Left forelimb (tissue), 1 donor: ENCODE data around the gene PRMT3.
"Not testable (repeated sequence)": the region's sequence is repeated elsewhere in the genome, so short reads cannot be mapped to it uniquely, and the experiment has no call there.

Source experiments
- DNase-seq: peaks from one replicate; pipeline ENCODE4 v3.0.0-alpha.2; 2018; ENCODE audit warnings: low spot score

Gene PRMT3

DNA sequence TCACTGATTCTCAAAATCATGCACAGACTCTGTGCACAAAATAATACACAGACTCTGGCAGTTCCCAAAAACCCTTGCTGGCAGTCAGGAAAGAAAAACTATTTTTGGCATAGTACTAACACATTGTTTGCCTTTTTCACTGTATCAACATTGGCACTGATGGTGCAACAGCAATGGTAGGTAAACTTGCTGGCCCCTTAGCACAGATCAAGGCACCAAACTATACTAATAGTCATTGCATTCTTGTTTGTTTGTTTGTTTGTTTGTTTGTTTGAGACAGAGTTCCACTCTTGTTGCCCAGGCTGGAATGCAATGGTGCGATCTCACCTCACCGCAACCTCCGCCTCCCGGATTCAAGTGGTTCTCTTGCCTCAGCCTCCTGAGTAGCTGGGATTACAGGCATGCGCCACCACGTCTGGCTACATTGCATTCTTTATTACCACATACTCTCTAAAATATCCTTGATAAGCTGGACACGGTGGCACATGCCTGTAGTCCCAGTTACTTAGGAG, 130.9 kb downstream of the PRMT3 start:
- no peak for DNase-seq

- DNase-seq = no peak
Measured at GRCh38 chr11:20522536-20522935, 135.0 kb downstream of the PRMT3 start.

GRCh38 chr11:20529757-20530156, 142.2 kb downstream of the PRMT3 start:
- no peak for DNase-seq

DNA sequence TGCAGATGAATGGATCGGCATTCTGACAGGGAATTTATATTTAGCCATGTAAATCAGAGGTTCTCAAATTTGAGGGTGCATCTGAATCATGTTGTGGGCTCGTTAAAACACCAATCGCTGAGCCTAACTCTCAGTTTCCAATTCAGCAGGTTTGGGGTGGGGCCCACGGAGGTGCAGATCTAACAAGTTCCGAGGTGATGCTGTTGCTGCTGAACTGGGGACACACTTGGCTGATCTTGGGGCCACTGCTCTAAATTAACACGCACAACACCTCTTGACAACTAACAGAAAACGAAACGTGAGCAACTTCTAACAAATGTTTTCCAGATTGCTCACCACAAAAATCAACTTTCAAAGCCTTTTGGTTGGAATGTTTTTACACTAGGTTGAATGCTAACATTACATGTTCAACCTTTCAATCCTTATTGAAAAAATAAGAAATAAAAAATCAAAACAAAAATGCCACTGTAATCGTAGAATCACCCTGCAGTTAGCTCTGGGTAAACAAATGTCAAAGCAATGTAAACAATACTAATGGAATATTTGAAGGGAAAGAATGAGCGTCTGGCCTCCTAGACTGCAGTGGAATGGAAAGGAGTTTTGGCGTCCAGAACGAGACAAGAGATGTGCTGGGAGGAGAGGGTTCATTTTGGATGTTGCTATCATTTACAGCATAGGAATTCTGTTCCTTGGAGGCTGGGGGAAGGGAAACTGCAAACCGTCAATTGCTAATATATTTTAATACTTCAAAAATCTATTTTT, 143.6 kb downstream of the PRMT3 start:
- DNase-seq = no peak

- DNase-seq = no peak
Measured at GRCh38 chr11:20535271-20535881, 147.9 kb downstream of the PRMT3 start.

- no peak for DNase-seq
Measured at GRCh38 chr11:20536365-20536764, 148.8 kb downstream of the PRMT3 start.

DNA sequence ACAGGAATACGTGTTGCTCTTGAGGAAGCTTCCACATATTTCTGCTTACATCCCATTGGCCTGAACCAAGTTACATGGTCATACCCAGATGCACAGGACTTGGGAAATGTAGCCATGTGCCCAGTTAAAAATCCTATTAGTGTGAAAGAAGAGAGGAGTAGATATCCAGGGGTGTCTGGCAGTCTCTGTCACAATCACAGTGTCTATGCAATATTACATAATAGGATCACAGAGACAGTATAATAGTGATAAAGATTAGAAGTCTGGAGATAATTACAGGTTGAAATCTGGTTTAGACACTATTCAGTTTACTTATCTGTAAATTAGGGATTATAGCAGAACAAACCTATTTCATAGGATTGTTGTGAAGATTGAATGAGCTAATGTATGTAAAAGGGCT, 149.3 kb downstream of the PRMT3 start:
- no peak for DNase-seq

DNA sequence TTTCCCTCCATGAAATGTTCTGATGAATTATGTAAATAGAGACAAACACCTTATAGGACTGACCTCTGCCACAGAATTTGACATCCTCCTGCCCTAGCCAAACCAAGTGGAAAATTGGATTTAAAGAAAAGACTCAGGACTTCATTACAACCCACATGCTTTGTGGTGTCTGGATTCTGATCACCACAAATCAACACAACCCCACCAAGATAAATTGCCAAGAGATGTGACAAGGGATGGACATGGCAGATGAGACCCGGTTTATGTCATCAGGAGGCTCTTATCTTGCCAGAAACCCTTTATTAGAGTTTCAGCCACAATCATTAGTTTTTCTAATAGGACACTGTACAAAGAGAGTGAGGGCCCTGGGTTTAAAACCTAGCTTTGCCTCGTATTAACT, 154.0 kb downstream of the PRMT3 start:
- no peak for DNase-seq

GRCh38 chr11:20544603-20545237, 157.2 kb downstream of the PRMT3 start:
- DNase-seq = no peak

GRCh38 chr11:20547411-20547810, 159.9 kb downstream of the PRMT3 start:
- no peak for DNase-seq

DNA sequence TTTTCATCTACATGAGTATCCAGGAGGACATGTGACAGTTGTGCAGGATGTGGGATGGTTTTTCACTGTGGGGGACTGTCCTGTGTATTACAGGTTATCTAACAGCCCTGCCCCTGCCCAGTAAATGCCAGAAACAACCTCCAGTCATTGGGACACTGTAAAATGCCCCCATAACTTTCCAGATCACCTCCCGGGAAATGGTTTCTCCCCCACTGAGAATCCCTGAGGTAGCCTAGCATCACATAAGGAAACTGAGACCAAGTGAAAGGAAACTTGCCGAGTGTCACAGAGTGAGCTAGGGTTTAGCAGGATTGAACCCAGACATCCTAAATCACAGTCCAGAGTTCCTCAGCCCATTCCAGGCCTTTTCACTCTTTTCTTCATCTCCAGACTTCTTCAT, 163.6 kb downstream of the PRMT3 start:
- DNase-seq = no peak

DNA sequence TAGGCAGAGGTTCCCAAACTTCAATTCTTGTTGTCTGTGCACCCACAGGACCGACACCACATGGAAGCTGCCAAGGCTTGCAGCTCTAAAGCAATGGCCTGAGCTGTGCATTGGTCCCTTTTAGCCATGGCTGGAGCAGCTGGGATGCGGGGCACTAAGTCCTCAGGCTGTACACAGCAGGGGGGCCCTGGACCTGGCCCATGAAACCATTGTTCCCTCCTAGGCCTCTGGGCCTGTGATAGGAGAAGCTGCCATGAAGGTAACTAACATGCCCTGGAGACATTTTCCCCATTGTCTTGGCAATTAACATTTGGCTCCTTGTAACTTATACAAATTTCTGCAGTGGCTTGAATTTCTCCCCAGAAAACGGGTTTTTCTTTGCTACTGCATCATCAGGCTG, 168.3 kb downstream of the PRMT3 start:
- DNase-seq = no peak

- not testable (repeated sequence) for DNase-seq
Measured at GRCh38 chr11:20556396-20556795, 168.9 kb downstream of the PRMT3 start.

GRCh38 chr11:20558741-20559140, 171.2 kb downstream of the PRMT3 start:
- no peak for DNase-seq
